Activated CD8-positive, alpha-beta T cell treated with anti-CD3 and anti-CD28 coated beads for 36 hours (primary cell): ENCODE results near the gene OSM. TPM values are rescaled to one million over a fixed set of nuclear protein-coding genes. Genes with fewer than 3 reads are reported as not detected.

Experiments used
- ATAC-seq: fragments of 200-7000 bp; cut with Tn5 transposase; one replicate; pipeline ENCODE4 v1.10.0; 2021; ENCODE audit warnings: mild to moderate bottlenecking, moderate library complexity
- CTCF ChIA-PET: fragments of 350-600 bp; sonication (Branson Sonifier 250); formaldehyde crosslinking; loops from one replicate; lab custom pipeline; 2021; ENCODE audit warnings: antibody characterized with exemption; lab: Charles Lee
- POLR2A ChIA-PET: fragments of 350-600 bp; sonication (Branson Sonifier 250); formaldehyde crosslinking; loops from one replicate; lab custom pipeline; 2021; ENCODE audit warnings: antibody characterized with exemption; lab: Charles Lee
- DNase-seq: peaks from one replicate; pipeline ENCODE4 v3.0.0-alpha.2; 2020
- H3K27ac Mint-ChIP-seq: one replicate; pipeline ENCODE4 v1.8.0; 2021; ENCODE audit warnings: mild to moderate bottlenecking, mixed read lengths
- H3K27me3 Mint-ChIP-seq: one replicate; pipeline ENCODE4 v1.8.0; 2021; ENCODE audit warnings: mixed read lengths
- H3K36me3 Mint-ChIP-seq: one replicate; pipeline ENCODE4 v1.8.0; 2021; ENCODE audit warnings: low read depth, mixed read lengths
- H3K4me1 Mint-ChIP-seq: one replicate; pipeline ENCODE4 v1.8.0; 2021; ENCODE audit warnings: low read depth, mixed read lengths
- H3K4me3 Mint-ChIP-seq: one replicate; pipeline ENCODE4 v1.8.0; 2021; ENCODE audit warnings: mild to moderate bottlenecking, moderate library complexity, mixed read lengths
- H3K9me3 Mint-ChIP-seq: one replicate; pipeline ENCODE4 v1.8.0; 2021; ENCODE audit warnings: mixed read lengths
- intact Hi-C: fragments of 100-400 bp; cut with micrococcal nuclease; formaldehyde crosslinking; loops from one replicate; pipeline ENCODE4 v1.10.0; 2022
- total RNA-seq, 2 experiments: library from RNA; stranded (reverse); gene quantifications; one replicate each; pipeline ENCODE4 v1.2.3, GENCODE V29; 2021
- TF ChIP-seq, protein P1 (sequence below): fragments of 200-600 bp; IDR thresholded peaks from one replicate; pipeline ENCODE4 v1.8.0; 2022; ENCODE audit warnings: antibody characterized with exemption, mild to moderate bottlenecking

The OSM gene
- total RNA-seq, 2 experiments from 2014 or later, result 44.3 to 45.7 TPM

DNA sequence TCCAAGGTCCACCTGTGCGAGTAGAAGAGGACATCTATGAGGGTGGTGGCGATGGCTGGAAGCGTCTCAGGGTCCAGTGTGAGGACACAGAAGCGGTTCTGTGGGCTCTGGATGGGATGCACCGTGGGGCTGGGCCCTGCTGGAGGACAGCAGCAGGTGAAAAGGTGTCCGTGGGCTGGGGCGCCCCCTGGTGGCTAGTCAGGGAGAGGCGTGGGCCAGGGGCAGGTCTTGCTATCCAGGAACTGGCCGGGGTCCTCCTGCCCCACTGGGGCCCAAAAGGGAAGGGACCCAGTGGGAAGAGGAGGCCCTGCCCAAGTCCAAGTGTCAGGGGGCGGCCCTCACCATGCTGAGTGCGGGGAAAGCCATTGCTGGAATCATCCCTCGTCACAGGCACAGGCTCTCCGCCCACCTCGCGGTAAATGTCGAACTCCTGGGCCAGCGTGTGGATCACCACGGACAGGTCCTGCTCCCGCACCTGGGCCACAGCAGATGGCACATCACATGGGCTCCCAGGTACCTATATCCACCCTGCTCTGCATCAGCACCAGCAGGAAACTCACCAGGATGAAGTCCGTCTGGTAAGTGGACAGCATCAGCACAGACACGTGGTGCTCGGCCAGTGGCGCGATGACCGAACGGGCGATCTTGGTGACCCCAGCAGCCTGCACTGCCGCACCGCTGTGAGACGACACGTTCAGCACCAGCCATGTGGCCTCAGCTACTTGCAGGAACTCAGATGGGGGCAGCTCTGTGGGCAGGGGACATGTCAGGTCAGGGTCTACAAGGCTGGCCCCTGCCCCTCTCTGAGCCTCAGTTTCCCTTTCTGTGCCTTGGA is 20.4 kb upstream of the OSM start:
- Mint-ChIP-seq H3K9me3 (no peaks in the 10 kb centered on the region), H3K27me3 (no peaks in the 10 kb centered on the region), H3K4me1 (peaks cover 33% of the 10 kb centered on the region), H3K27ac (no peak overlapping the region), H3K4me3 (no peak overlapping the region), H3K36me3 (no peaks in the 10 kb centered on the region)
- ChIA-PET POLR2A (interaction anchor here (0.7 to 3.8 kb wide), 15 partner anchors 11 to 148 kb away, joined by 3 to 19 read pairs (median 4); partner anchors contain the start of genes CCDC157, MTFP1, RNF215 and SEC14L2), CTCF (interaction anchor here (0.7 to 19.3 kb wide), 51 partner anchors 8 to 211 kb away, joined by 3 to 472 read pairs (median 8); partner anchors contain the start of genes CCDC157, LIF, MTFP1 and OSM)
- DNase-seq (peak; percentile 92), ATAC-seq (peak; percentile 38)
- intact Hi-C loops, result loop anchor here (1.0 to 10.0 kb wide), 2 partner anchors 28 to 182 kb away; no protein-coding TSS in a partner anchor
- TF ChIP-seq, protein P1, sequence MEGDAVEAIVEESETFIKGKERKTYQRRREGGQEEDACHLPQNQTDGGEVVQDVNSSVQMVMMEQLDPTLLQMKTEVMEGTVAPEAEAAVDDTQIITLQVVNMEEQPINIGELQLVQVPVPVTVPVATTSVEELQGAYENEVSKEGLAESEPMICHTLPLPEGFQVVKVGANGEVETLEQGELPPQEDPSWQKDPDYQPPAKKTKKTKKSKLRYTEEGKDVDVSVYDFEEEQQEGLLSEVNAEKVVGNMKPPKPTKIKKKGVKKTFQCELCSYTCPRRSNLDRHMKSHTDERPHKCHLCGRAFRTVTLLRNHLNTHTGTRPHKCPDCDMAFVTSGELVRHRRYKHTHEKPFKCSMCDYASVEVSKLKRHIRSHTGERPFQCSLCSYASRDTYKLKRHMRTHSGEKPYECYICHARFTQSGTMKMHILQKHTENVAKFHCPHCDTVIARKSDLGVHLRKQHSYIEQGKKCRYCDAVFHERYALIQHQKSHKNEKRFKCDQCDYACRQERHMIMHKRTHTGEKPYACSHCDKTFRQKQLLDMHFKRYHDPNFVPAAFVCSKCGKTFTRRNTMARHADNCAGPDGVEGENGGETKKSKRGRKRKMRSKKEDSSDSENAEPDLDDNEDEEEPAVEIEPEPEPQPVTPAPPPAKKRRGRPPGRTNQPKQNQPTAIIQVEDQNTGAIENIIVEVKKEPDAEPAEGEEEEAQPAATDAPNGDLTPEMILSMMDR, result peak; percentile 98

- DNase-seq, result no peak
- Mint-ChIP-seq H3K27me3 (no peaks in the 10 kb centered on the region), H3K27ac (no peak overlapping the region), H3K36me3 (no peaks in the 10 kb centered on the region), H3K4me1 (peaks cover 33% of the 10 kb centered on the region), H3K4me3 (no peak overlapping the region), H3K9me3 (no peaks in the 10 kb centered on the region)
- CTCF ChIA-PET, result interaction anchor here (0.7 to 19.3 kb wide), 10 partner anchors 17 to 198 kb away, joined by 3 to 472 read pairs (median 20); partner anchors contain the start of genes OSM, RNF215 and SEC14L2
- no peak for ATAC-seq
- POLR2A ChIA-PET, result interaction anchor here (0.7 to 3.8 kb wide), 6 partner anchors 10 to 117 kb away, joined by 4 to 19 read pairs (median 4); partner anchors contain the start of genes RNF215 and SEC14L2
- intact Hi-C loops, result loop anchor here (10.0 kb wide), 1 partner anchor 182 kb away; no protein-coding TSS in a partner anchor
- TF ChIP-seq, protein P1, result no peak
Measured at GRCh38 chr22:30286331-30286730, 19.7 kb upstream of the OSM start.

DNA sequence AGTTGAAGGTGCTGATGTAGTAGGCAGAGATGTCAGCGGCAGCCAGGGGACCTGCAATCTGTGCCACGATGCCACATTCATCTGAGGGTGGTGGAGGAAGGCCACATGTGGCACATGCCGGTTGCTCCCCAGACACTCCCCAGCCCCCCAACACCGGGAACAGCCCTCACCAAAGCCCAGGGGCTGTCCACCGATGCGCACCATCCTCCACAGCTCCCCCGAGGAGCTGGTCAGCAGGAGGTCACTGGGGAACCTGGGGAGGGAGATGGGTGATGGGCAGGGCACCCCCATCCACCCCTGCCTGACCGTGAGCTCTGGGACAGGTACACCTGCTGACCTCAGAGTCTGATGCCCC is 19.2 kb upstream of the OSM start:
- no peak for DNase-seq
- POLR2A ChIA-PET, result interaction anchor here (0.7 to 1.5 kb wide), 4 partner anchors 9 to 116 kb away, joined by 4 to 5 read pairs (median 4); no protein-coding TSS in a partner anchor
- intact Hi-C loops, result loop anchor here (10.0 kb wide), 1 partner anchor 181 kb away; no protein-coding TSS in a partner anchor

DNA sequence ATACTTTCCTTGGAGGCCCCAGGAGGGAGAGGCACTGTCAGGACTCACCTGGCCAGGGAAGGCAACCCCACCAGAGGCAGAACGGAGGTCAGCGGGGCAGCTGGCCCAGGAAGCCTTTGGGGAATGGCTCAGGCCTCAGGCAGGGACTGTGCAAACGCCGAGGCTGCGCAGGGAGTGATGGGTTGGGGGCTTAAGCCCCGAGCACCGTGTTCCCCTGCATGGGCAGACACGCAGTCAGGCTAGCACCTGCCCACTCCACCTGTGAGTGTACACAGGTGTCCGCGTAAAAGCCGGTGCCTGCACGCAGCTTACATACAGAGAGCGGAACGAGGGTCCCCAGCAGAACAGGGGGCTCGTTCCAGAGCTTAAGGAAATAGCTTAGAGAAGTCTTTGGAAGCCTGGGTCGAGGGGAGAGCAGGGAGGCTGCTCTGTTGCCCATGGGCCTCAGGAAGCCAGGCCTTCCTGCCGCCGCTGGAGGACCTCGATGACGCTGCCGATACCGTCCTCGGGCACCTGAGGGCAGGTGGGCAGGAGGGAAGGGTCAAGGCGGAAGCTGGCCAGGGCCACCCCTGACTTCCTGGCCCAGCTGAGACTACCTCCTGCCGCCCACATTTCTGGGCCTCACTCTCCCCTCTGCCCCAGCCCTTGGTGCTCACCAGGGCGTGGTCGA is 18.7 kb upstream of the OSM start:
- no peak for ATAC-seq
- Mint-ChIP-seq H3K4me3 (no peak overlapping the region), H3K27me3 (no peaks in the 10 kb centered on the region), H3K9me3 (no peaks in the 10 kb centered on the region), H3K4me1 (peaks cover 28% of the 10 kb centered on the region), H3K36me3 (no peaks in the 10 kb centered on the region), H3K27ac (no peak overlapping the region)
- no peak for DNase-seq
- intact Hi-C loops, result loop anchor here (10.0 kb wide), 1 partner anchor 181 kb away; no protein-coding TSS in a partner anchor
- CTCF ChIA-PET, result interaction anchor here (0.9 to 19.3 kb wide), 9 partner anchors 21 to 186 kb away, joined by 3 to 472 read pairs (median 6); partner anchors contain the start of genes OSM, RNF215 and SEC14L2
- POLR2A ChIA-PET, result interaction anchor here (0.9 to 1.5 kb wide), 4 partner anchors 9 to 102 kb away, joined by 3 to 5 read pairs (median 4); no protein-coding TSS in a partner anchor
- TF ChIP-seq, protein P1, result no peak

More for the DNA sequence above, 19.2 kb upstream of the OSM start:
- TF ChIP-seq, protein P1, result no peak
- CTCF ChIA-PET, result interaction anchor here (0.9 to 19.3 kb wide), 9 partner anchors 17 to 187 kb away, joined by 4 to 472 read pairs (median 33); partner anchors contain the start of genes OSM, RNF215 and SEC14L2
- Mint-ChIP-seq H3K9me3 (no peaks in the 10 kb centered on the region), H3K36me3 (no peaks in the 10 kb centered on the region), H3K4me1 (peaks cover 33% of the 10 kb centered on the region), H3K27ac (no peak overlapping the region), H3K4me3 (no peak overlapping the region), H3K27me3 (no peaks in the 10 kb centered on the region)
- no peak for ATAC-seq
